ENCODE measurements around the gene OR11H6. TPM values are rescaled to one million over a fixed set of nuclear protein-coding genes. Genes with fewer than 3 reads are reported as not detected.
"Not testable (repeated sequence)": the region's sequence is repeated elsewhere in the genome, so short reads cannot be mapped to it uniquely, and the experiment has no call there.

The OR11H6 gene
- polyA plus RNA-seq, 1 donor (not counting 4 experiments of a cell fraction or from before 2014, with no cell fraction given) = not detected

GRCh38 chr14:20262642-20263128 lies 39.2 kb downstream of the OR11H6 start:
- H3K36me3 ChIP-seq (ENCODE audit: control insufficient read depth in 2 of 2, extremely low read depth in 1 of 2, insufficient read depth in 2 of 2, low read length in 2 of 2) = no peaks in the 10 kb centered on the region
- peak overlapping the region; percentile 39 for H3K4me2 ChIP-seq (ENCODE audit: control insufficient read depth, extremely low read depth, insufficient read depth, low read depth, low read length)
- no peaks in the 10 kb centered on the region for H3K9me3 ChIP-seq (ENCODE audit: control insufficient read depth, low read depth, low read length)
- peaks cover 26% of the 10 kb centered on the region for H3K4me1 ChIP-seq (ENCODE audit: control insufficient read depth, extremely low read depth, insufficient read depth, low read length)
- DNase-seq (ENCODE audit: low read depth, low spot score) = peak; percentile 89
- H2AFZ ChIP-seq (ENCODE audit: control insufficient read depth, low read length) = peak overlapping the region; percentile 66
- dilution Hi-C loops (cut with MboI; ENCODE audit: extremely low pct_ligation_motif_present, low sequenced_read_pairs) = no loop called here
- H3K27ac ChIP-seq (ENCODE audit: control insufficient read depth, insufficient read depth, low read length) = peak overlapping the region; percentile 76
- H3K27me3 ChIP-seq (ENCODE audit: control insufficient read depth, extremely low read depth, insufficient read depth, low read length) = no peaks in the 10 kb centered on the region
- peak overlapping the region; percentile 29 for H3K9ac ChIP-seq (ENCODE audit: control insufficient read depth, extremely low read depth, insufficient read depth, low read length)
- FAIRE-seq = peak; percentile 95
- H3K9me1 ChIP-seq (ENCODE audit: control insufficient read depth, extremely low read depth, insufficient read depth, low read length) = no peaks in the 10 kb centered on the region
- TF ChIP-seq CTCF (optimal IDR thresholded peaks at IDR 0.05 in 1 of 3, IDR thresholded peaks at IDR 0.05 in 1 of 3, conservative IDR thresholded peaks at IDR 0.05 in 1 of 3; ENCODE audit: extremely low read depth in 1 of 3, insufficient read depth in 2 of 3, low read length in 3 of 3) (no peak), EZH2 (IDR thresholded peaks at IDR 0.05; ENCODE audit: low read length) (no peak)
- no peaks in the 10 kb centered on the region for H3K79me2 ChIP-seq (ENCODE audit: control insufficient read depth, insufficient read depth, low read length)
- no peaks in the 10 kb centered on the region for H4K20me1 ChIP-seq (ENCODE audit: control insufficient read depth, extremely low read depth, insufficient read depth, low read length)
- peak overlapping the region in 1 of 3 experiments; percentile 12 for H3K4me3 ChIP-seq (ENCODE audit: control insufficient read depth in 2 of 3, extremely low read depth in 1 of 3, insufficient read depth in 2 of 3, low read depth in 1 of 3, low read length in 3 of 3)

GRCh38 chr14:20264361-20264760 lies 40.9 kb downstream of the OR11H6 start:
- H3K9ac ChIP-seq (ENCODE audit: control insufficient read depth, extremely low read depth, insufficient read depth, low read length); H3K4me2 ChIP-seq (ENCODE audit: control insufficient read depth, extremely low read depth, insufficient read depth, low read depth, low read length); DNase-seq (ENCODE audit: low read depth, low spot score); H3K79me2 ChIP-seq (ENCODE audit: control insufficient read depth, insufficient read depth, low read length); H3K27ac ChIP-seq (ENCODE audit: control insufficient read depth, insufficient read depth, low read length); H3K27me3 ChIP-seq (ENCODE audit: control insufficient read depth, extremely low read depth, insufficient read depth, low read length); H3K9me3 ChIP-seq (ENCODE audit: control insufficient read depth, low read depth, low read length); dilution Hi-C loops (cut with MboI; ENCODE audit: extremely low pct_ligation_motif_present, low sequenced_read_pairs); H2AFZ ChIP-seq (ENCODE audit: control insufficient read depth, low read length); H3K9me1 ChIP-seq (ENCODE audit: control insufficient read depth, extremely low read depth, insufficient read depth, low read length); FAIRE-seq; H4K20me1 ChIP-seq (ENCODE audit: control insufficient read depth, extremely low read depth, insufficient read depth, low read length); H3K4me3 ChIP-seq (ENCODE audit: control insufficient read depth in 2 of 3, extremely low read depth in 1 of 3, insufficient read depth in 2 of 3, low read depth in 1 of 3, low read length in 3 of 3); H3K36me3 ChIP-seq (ENCODE audit: control insufficient read depth in 2 of 2, extremely low read depth in 1 of 2, insufficient read depth in 2 of 2, low read length in 2 of 2): not testable (repeated sequence)
- H3K4me1 ChIP-seq (ENCODE audit: control insufficient read depth, extremely low read depth, insufficient read depth, low read length) = peaks cover 26% of the 10 kb centered on the region

GRCh38 chr14:20274062-20274461 lies 50.6 kb downstream of the OR11H6 start:
- peaks cover 2% of the 10 kb centered on the region for H3K9me3 ChIP-seq (ENCODE audit: control insufficient read depth, low read depth, low read length)
- H3K27ac ChIP-seq (ENCODE audit: control insufficient read depth, insufficient read depth, low read length) = no peak overlapping the region
- DNase-seq (ENCODE audit: low read depth, low spot score) = no peak
- H3K4me2 ChIP-seq (ENCODE audit: control insufficient read depth, extremely low read depth, insufficient read depth, low read depth, low read length) = no peak overlapping the region
- no peaks in the 10 kb centered on the region for H3K27me3 ChIP-seq (ENCODE audit: control insufficient read depth, extremely low read depth, insufficient read depth, low read length)
- no peaks in the 10 kb centered on the region for H4K20me1 ChIP-seq (ENCODE audit: control insufficient read depth, extremely low read depth, insufficient read depth, low read length)
- no peaks in the 10 kb centered on the region for H3K9me1 ChIP-seq (ENCODE audit: control insufficient read depth, extremely low read depth, insufficient read depth, low read length)
- TF ChIP-seq EZH2 (IDR thresholded peaks at IDR 0.05; ENCODE audit: low read length) (no peak), CTCF (optimal IDR thresholded peaks at IDR 0.05 in 1 of 3, IDR thresholded peaks at IDR 0.05 in 1 of 3, conservative IDR thresholded peaks at IDR 0.05 in 1 of 3; ENCODE audit: extremely low read depth in 1 of 3, insufficient read depth in 2 of 3, low read length in 3 of 3) (no peak)
- no peaks in the 10 kb centered on the region for H3K4me1 ChIP-seq (ENCODE audit: control insufficient read depth, extremely low read depth, insufficient read depth, low read length)
- H3K36me3 ChIP-seq (ENCODE audit: control insufficient read depth in 2 of 2, extremely low read depth in 1 of 2, insufficient read depth in 2 of 2, low read length in 2 of 2) = no peaks in the 10 kb centered on the region
- dilution Hi-C loops (cut with MboI; ENCODE audit: extremely low pct_ligation_motif_present, low sequenced_read_pairs) = no loop called here
- H3K79me2 ChIP-seq (ENCODE audit: control insufficient read depth, insufficient read depth, low read length) = no peaks in the 10 kb centered on the region
- no peak overlapping the region for H2AFZ ChIP-seq (ENCODE audit: control insufficient read depth, low read length)
- FAIRE-seq = no peak
- no peak overlapping the region for H3K4me3 ChIP-seq (ENCODE audit: control insufficient read depth in 2 of 3, extremely low read depth in 1 of 3, insufficient read depth in 2 of 3, low read depth in 1 of 3, low read length in 3 of 3)
- H3K9ac ChIP-seq (ENCODE audit: control insufficient read depth, extremely low read depth, insufficient read depth, low read length) = no peak overlapping the region
